Right lobe of liver (tissue), 4 donors: ENCODE results near the gene MS4A13.

Source experiments
- POLR2A ChIP-seq: fragments of 450-650 bp; IDR thresholded peaks from one replicate; pipeline ENCODE4 v1.6.1; 2017; ENCODE audit warnings: antibody characterized with exemption, mild to moderate bottlenecking
- TF ChIP-seq, protein P1 (sequence below), 4 donors: fragments of 200-600 bp in 3 of 4; fragments of 450-650 bp in 1 of 4; IDR thresholded peaks; one replicate each; pipeline versions ENCODE4 v1.5.1 to v1.8.0; 2016 to 2022; ENCODE audit warnings: antibody characterized with exemption in 4 of 4, mild to moderate bottlenecking in 2 of 4
- donor health status: DM: no; HTN: no; CAD: no.
- donor health status: DM: no; HTN: no; CAD: no.
- donor health status: DM: no; HTN: yes; CAD: no.

DNA sequence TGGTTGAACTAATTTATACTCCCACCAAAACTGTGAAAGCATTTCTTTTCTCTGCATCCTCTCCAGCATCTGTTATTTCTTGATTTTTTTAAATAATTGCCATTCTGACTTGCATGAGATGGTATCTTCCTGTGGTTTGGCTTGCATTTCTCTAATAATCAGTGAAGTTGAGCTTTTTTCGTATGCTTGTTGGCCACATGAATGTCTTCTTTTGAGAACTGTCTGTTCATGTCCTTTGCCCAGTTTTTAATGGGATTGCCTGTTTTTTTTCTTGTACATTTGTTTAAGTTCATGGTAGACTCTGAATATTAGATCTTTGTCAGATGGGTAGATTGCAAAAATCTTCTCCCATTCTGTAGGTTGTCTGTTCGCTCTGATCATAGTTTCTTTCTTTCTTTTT lies 46.1 kb downstream of the MS4A13 start:
- TF ChIP-seq POLR2A = no peak
- TF ChIP-seq, protein P1, sequence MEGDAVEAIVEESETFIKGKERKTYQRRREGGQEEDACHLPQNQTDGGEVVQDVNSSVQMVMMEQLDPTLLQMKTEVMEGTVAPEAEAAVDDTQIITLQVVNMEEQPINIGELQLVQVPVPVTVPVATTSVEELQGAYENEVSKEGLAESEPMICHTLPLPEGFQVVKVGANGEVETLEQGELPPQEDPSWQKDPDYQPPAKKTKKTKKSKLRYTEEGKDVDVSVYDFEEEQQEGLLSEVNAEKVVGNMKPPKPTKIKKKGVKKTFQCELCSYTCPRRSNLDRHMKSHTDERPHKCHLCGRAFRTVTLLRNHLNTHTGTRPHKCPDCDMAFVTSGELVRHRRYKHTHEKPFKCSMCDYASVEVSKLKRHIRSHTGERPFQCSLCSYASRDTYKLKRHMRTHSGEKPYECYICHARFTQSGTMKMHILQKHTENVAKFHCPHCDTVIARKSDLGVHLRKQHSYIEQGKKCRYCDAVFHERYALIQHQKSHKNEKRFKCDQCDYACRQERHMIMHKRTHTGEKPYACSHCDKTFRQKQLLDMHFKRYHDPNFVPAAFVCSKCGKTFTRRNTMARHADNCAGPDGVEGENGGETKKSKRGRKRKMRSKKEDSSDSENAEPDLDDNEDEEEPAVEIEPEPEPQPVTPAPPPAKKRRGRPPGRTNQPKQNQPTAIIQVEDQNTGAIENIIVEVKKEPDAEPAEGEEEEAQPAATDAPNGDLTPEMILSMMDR (IDR thresholded peaks at IDR 0.05) = no peak
